Measurements from ENCODE around the gene ARRDC5. TPM values are rescaled to one million over a fixed set of nuclear protein-coding genes. Genes with fewer than 3 reads are reported as not detected.
"Not testable (repeated sequence)": the region's sequence is repeated elsewhere in the genome, so short reads cannot be mapped to it uniquely, and the experiment has no call there.

Gene ARRDC5
- total RNA-seq, 1 donor from 2014 or later = not detected

- DNase-seq (ENCODE audit: low read depth) (no peak), FAIRE-seq (no peak)
- Histone ChIP-seq H3K4me3 (ENCODE audit: insufficient read depth, low read depth, low read length) (no peak overlapping the region), H3K9me3 (ENCODE audit: insufficient read depth, low read depth, low read length) (no peaks in the 10 kb centered on the region), H4K20me1 (ENCODE audit: insufficient read depth, low read length) (no peaks in the 10 kb centered on the region), H3K4me1 (ENCODE audit: insufficient read depth, low read length) (no peaks in the 10 kb centered on the region), H3K36me3 (ENCODE audit: insufficient read depth, low read length) (no peaks in the 10 kb centered on the region), H3K27ac (ENCODE audit: low read depth, low read length) (no peak overlapping the region), H3K27me3 (ENCODE audit: insufficient read depth, low read length) (peaks cover 2% of the 10 kb centered on the region), H3K79me2 (ENCODE audit: insufficient read depth, low read length) (no peaks in the 10 kb centered on the region), H3K4me2 (ENCODE audit: low read length) (no peak overlapping the region), H2AFZ (ENCODE audit: low read depth, low read length) (no peak overlapping the region), H3K9ac (ENCODE audit: low read length) (no peak overlapping the region)
- Mint-ChIP-seq H3K4me3 (ENCODE audit: unreplicated experiment) (no peak overlapping the region), H3K4me1 (ENCODE audit: low read depth, unreplicated experiment) (no peaks in the 10 kb centered on the region), H3K27me3 (ENCODE audit: low read depth, unreplicated experiment) (peaks cover 13% of the 10 kb centered on the region), H3K27ac (ENCODE audit: unreplicated experiment) (no peak overlapping the region), H3K9me3 (ENCODE audit: unreplicated experiment) (no peaks in the 10 kb centered on the region), H3K36me3 (ENCODE audit: low read depth, unreplicated experiment) (no peaks in the 10 kb centered on the region)
- TF ChIP-seq, protein P1, sequence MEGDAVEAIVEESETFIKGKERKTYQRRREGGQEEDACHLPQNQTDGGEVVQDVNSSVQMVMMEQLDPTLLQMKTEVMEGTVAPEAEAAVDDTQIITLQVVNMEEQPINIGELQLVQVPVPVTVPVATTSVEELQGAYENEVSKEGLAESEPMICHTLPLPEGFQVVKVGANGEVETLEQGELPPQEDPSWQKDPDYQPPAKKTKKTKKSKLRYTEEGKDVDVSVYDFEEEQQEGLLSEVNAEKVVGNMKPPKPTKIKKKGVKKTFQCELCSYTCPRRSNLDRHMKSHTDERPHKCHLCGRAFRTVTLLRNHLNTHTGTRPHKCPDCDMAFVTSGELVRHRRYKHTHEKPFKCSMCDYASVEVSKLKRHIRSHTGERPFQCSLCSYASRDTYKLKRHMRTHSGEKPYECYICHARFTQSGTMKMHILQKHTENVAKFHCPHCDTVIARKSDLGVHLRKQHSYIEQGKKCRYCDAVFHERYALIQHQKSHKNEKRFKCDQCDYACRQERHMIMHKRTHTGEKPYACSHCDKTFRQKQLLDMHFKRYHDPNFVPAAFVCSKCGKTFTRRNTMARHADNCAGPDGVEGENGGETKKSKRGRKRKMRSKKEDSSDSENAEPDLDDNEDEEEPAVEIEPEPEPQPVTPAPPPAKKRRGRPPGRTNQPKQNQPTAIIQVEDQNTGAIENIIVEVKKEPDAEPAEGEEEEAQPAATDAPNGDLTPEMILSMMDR (IDR thresholded peaks at IDR 0.05; ENCODE audit: insufficient read depth, low read depth, low read length) = no peak
- TF ChIP-seq EZH2 (IDR thresholded peaks at IDR 0.05; ENCODE audit: insufficient read depth, low read length) = no peak
These were observed 1.8 kb upstream of the ARRDC5 start for GRCh38 chr19:4904481-4904880.

DNA sequence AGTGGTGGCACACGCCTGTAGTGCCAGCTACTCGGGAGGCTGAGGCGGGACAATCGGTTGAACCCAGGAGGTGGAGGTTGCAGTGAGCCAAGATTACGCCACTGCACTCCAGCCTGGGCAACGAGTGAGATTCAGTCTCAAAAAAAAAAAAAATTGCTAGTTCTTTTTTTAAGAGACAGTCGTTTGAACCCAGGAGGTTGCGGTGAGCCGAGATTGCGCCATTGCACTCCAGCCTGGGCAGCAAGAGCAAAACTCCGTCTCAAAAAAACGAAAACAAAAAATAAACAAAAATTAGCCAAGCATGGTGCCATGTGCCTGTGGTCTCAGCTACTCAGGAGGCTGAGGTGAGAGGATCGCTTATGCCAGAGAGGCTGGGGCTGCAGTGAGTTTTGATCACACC, 1.8 kb downstream of the ARRDC5 start:
- not testable (repeated sequence) for H3K4me3 ChIP-seq (ENCODE audit: insufficient read depth, low read depth, low read length); H3K4me1 Mint-ChIP-seq (ENCODE audit: low read depth, unreplicated experiment); DNase-seq (ENCODE audit: low read depth); H3K79me2 ChIP-seq (ENCODE audit: insufficient read depth, low read length); H2AFZ ChIP-seq (ENCODE audit: low read depth, low read length); H3K9ac ChIP-seq (ENCODE audit: low read length); H3K27ac ChIP-seq (ENCODE audit: low read depth, low read length); H3K4me3 Mint-ChIP-seq (ENCODE audit: unreplicated experiment); H3K9me3 Mint-ChIP-seq (ENCODE audit: unreplicated experiment); H3K27ac Mint-ChIP-seq (ENCODE audit: unreplicated experiment); H4K20me1 ChIP-seq (ENCODE audit: insufficient read depth, low read length); H3K36me3 ChIP-seq (ENCODE audit: insufficient read depth, low read length); H3K27me3 ChIP-seq (ENCODE audit: insufficient read depth, low read length); H3K27me3 Mint-ChIP-seq (ENCODE audit: low read depth, unreplicated experiment); H3K4me2 ChIP-seq (ENCODE audit: low read length); FAIRE-seq; H3K4me1 ChIP-seq (ENCODE audit: insufficient read depth, low read length); H3K9me3 ChIP-seq (ENCODE audit: insufficient read depth, low read depth, low read length); H3K36me3 Mint-ChIP-seq (ENCODE audit: low read depth, unreplicated experiment)

DNA sequence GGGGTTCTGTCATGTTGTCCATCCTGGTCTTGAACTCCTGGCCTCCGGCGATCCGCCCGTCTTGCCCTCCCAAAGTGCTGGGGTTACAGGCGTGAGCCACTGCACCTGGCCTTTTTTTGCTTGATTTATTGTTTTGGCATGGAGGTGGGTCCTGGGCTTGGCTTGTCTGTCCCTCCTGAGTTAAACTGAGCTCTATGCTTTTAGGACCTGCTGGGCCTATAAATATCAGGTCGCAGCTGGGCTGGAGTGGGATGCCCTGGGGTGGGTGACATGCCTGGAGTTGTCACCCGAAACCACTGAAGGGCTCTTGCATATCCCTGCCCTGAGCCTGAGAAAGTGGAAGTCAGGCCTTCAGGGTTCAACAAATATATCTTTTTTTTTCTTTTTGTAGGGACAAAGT, 5.5 kb downstream of the ARRDC5 start:
- peaks cover 3% of the 10 kb centered on the region for H3K4me1 ChIP-seq (ENCODE audit: insufficient read depth, low read length)
- Mint-ChIP-seq H3K4me3 (ENCODE audit: unreplicated experiment) (no peak overlapping the region), H3K27me3 (ENCODE audit: low read depth, unreplicated experiment) (peaks cover 2% of the 10 kb centered on the region), H3K9me3 (ENCODE audit: unreplicated experiment) (no peaks in the 10 kb centered on the region), H3K27ac (ENCODE audit: unreplicated experiment) (no peak overlapping the region), H3K4me1 (ENCODE audit: low read depth, unreplicated experiment) (no peaks in the 10 kb centered on the region), H3K36me3 (ENCODE audit: low read depth, unreplicated experiment) (no peaks in the 10 kb centered on the region)
- no peaks in the 10 kb centered on the region for H3K27me3 ChIP-seq (ENCODE audit: insufficient read depth, low read length)
- no peaks in the 10 kb centered on the region for H3K36me3 ChIP-seq (ENCODE audit: insufficient read depth, low read length)
- FAIRE-seq (no peak), DNase-seq (ENCODE audit: low read depth) (no peak)
- H2AFZ ChIP-seq (ENCODE audit: low read depth, low read length) = no peak overlapping the region
- H3K9ac ChIP-seq (ENCODE audit: low read length) = no peak overlapping the region
- H3K79me2 ChIP-seq (ENCODE audit: insufficient read depth, low read length) = no peaks in the 10 kb centered on the region
- H3K4me3 ChIP-seq (ENCODE audit: insufficient read depth, low read depth, low read length) = no peak overlapping the region
- no peaks in the 10 kb centered on the region for H3K9me3 ChIP-seq (ENCODE audit: insufficient read depth, low read depth, low read length)
- H3K27ac ChIP-seq (ENCODE audit: low read depth, low read length) = no peak overlapping the region
- TF ChIP-seq EZH2 (IDR thresholded peaks at IDR 0.05; ENCODE audit: insufficient read depth, low read length) = no peak
- TF ChIP-seq, protein P1 (IDR thresholded peaks at IDR 0.05; ENCODE audit: insufficient read depth, low read depth, low read length) = no peak
- no peaks in the 10 kb centered on the region for H4K20me1 ChIP-seq (ENCODE audit: insufficient read depth, low read length)
- no peak overlapping the region for H3K4me2 ChIP-seq (ENCODE audit: low read length)

All from astrocyte (in vitro differentiated cells and primary cell).